Mucosa of rectum (tissue), 2 donors: ENCODE data around the gene PACSIN3.

Experiments
- H3K27ac ChIP-seq, 2 donors: one replicate each; pipeline ENCODE4 v1.7.0; 2013; ENCODE audit warnings: inconsistent platforms in 2 of 2, low read depth in 2 of 2, low read length in 2 of 2
- H3K27me3 ChIP-seq, 2 donors: one replicate each; pipeline ENCODE4 v1.7.0; 2013; ENCODE audit warnings: low read length in 2 of 2; ENCODE audit not compliant: control insufficient read depth in 2 of 2, insufficient read depth in 2 of 2
- H3K36me3 ChIP-seq, 2 donors: one replicate each; pipeline ENCODE4 v1.7.0; 2013; ENCODE audit warnings: low read length in 2 of 2; ENCODE audit not compliant: control insufficient read depth in 2 of 2, insufficient read depth in 2 of 2
- H3K4me1 ChIP-seq, 2 donors: one replicate each; pipeline ENCODE4 v1.7.0; 2013; ENCODE audit warnings: low read length in 2 of 2, mild to moderate bottlenecking in 1 of 2; ENCODE audit not compliant: control insufficient read depth in 2 of 2, insufficient read depth in 2 of 2
- H3K4me3 ChIP-seq, 2 donors: one replicate each; pipeline ENCODE4 v1.7.0; 2013; ENCODE audit warnings: low read length in 2 of 2
- H3K9ac ChIP-seq, 2 donors: one replicate each; pipeline ENCODE4 v1.7.0; 2013; ENCODE audit warnings: low read length in 2 of 2, low read depth in 1 of 2, mild to moderate bottlenecking in 1 of 2
- H3K9me3 ChIP-seq, 2 donors: one replicate each; pipeline ENCODE4 v1.7.0; 2013; ENCODE audit warnings: low read length in 2 of 2; ENCODE audit not compliant: control insufficient read depth in 2 of 2
- donor health status: healthy.
- donor health status: Normal muscosa, but diverticular disease.

Gene PACSIN3

DNA sequence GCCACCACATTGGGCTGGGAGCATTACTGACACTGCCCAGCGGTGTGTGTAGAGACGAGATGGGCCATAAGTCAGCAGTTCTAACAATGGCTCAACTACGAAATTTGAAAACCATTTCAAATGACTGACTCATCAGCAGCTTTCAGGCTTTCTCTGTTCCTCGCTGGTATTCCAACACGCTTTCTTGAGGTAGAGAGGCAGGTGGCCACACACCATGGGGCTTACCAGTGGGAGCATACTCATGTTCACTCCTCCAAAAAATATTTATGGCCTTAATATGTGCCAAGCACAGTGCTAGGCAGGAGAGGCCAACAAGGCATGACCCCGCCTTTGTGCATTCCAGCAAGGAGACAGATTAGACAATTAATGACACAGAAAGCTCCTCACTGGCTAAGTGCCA is 29.9 kb downstream of the PACSIN3 start:
- Histone ChIP-seq H3K9me3 (no peaks in the 10 kb centered on the region), H3K4me3 (no peak overlapping the region), H3K27me3 (no peaks in the 10 kb centered on the region), H3K36me3 (peaks cover 0 to 9% of the 10 kb centered on the region in 2 donors), H3K9ac (no peak overlapping the region), H3K27ac (no peak overlapping the region), H3K4me1 (peaks cover 16 to 17% of the 10 kb centered on the region in 2 donors)

DNA sequence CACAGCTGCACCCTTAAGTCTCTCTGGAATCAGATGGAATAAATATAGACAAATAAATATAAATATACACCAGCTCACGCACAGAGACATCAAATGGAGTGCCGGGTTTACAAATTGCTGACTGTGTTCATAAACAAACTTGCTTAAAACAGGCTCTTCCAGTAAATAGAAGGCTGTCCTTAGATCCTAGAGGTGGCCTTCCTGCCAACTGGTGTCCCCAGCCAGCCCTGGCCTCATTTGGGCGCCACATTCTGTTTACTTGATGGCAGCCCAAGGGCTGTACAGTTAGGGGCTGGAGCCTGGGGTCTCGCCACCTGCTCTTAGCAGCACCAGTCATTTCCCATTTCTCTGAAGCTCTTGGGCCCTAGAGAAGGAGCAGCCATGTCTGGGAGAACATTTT is 30.4 kb downstream of the PACSIN3 start:
- Histone ChIP-seq H3K27me3 (no peaks in the 10 kb centered on the region), H3K4me3 (no peak overlapping the region), H3K9me3 (no peaks in the 10 kb centered on the region), H3K9ac (no peak overlapping the region), H3K4me1 (peaks cover 16 to 17% of the 10 kb centered on the region in 2 donors), H3K36me3 (peaks cover 0 to 9% of the 10 kb centered on the region in 2 donors), H3K27ac (no peak overlapping the region)

DNA sequence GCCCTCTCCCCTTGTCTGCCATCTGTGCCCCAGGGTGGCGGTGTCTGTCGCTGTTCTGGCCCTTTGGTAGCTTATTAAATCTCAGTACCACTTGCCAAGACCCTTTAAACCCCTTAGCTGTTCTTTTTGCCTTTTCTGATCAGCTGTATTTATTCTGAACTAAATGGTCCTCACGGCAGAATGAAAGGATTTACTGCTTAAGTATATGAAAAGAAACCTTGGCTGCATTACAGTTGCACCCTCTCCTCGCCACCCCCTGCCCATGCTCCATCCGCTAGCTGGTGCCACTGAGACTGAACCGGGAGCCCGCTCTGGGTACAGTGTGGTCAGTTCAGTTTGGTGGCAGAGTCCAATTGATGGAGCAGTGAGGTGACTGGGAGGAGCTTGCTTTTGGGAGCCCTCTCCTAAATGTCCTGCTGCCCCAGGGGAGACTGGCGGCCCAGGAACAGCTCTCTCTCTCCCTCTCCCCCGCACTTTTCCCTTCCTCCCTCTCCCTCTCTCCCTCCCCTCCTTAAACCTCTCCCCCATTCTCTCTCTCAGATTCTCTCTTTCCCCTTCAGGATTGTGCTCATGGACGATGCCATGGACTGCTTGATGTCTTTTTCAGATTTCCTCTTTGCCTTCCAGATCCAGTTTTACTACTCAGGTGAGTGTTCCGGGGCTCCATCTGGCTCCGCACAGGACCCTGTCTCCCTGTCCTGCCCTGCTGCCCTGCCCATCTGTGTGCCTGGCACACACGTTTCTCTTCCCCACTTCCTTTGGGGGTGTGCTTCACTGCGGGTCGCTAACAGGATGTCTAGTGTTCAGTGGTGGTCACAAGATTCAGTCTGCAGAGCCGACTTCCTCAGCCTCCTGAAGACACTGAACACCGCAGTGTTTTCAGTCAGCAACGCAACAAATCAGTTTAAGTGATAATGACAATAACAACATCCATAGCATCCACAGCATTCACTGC is 31.3 kb downstream of the PACSIN3 start:
- H3K4me3 ChIP-seq, result no peak overlapping the region
- peaks cover 0 to 9% of the 10 kb centered on the region in 2 donors for H3K36me3 ChIP-seq
- H3K9ac ChIP-seq, result no peak overlapping the region
- H3K4me1 ChIP-seq, result peaks cover 16 to 17% of the 10 kb centered on the region in 2 donors
- H3K27me3 ChIP-seq, result no peaks in the 10 kb centered on the region
- no peaks in the 10 kb centered on the region for H3K9me3 ChIP-seq
- H3K27ac ChIP-seq, result peak overlapping the region in 1 of 2 donors; percentile 38

DNA sequence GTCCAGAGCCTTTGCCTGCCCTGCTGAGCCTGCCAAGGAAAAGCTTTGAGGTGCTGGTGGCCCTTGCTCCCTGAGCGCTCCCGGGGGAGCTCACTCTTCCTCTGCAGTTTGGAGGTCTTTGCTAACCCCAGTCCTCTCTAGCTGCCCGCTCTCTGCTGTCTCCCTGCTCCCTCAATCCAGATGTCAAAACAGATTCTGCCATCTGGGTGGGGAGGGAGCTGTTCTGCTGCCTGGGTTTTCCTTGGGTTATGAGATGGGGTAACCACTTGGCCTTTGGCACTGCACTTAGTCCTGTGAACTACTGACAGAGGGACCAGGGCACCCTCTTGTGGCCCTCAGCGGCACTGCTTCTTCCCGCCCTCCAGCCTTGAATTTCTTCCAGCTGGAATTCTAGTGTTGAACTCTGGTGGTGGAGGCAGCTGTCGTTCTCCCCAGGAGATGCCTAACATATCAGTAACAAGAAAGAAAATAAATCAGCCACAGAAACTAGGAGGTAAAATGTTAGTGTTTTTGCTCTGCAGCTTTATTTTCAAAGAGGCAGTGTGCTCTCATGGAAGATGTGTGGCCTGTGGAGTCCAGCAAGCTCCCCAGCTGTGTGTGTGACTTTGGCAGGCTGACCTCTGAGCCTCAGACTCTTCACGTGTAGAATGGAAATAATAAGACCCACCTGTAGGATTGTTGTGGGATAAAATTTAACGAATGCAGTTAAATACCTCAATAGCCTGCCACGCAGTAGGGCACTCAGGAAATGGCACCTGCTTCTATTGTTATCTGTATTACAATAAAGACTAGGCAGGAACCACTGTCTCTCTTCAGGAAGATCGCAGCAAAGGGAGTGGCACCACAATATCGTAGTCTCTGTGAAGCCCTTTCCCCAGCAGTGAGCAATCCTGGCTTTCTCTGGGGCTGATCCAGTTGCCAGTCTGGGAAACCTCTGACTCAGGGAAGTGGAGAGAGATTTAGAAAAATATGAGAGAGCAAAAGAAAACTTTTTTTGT is 33.0 kb downstream of the PACSIN3 start:
- Histone ChIP-seq H3K9me3 (no peaks in the 10 kb centered on the region), H3K9ac (peak overlapping the region; percentile 24 to 27), H3K4me1 (peaks cover 16 to 17% of the 10 kb centered on the region in 2 donors), H3K4me3 (no peak overlapping the region), H3K36me3 (peaks cover 0 to 9% of the 10 kb centered on the region in 2 donors), H3K27me3 (no peaks in the 10 kb centered on the region), H3K27ac (peak overlapping the region; percentile 2 to 58)

DNA sequence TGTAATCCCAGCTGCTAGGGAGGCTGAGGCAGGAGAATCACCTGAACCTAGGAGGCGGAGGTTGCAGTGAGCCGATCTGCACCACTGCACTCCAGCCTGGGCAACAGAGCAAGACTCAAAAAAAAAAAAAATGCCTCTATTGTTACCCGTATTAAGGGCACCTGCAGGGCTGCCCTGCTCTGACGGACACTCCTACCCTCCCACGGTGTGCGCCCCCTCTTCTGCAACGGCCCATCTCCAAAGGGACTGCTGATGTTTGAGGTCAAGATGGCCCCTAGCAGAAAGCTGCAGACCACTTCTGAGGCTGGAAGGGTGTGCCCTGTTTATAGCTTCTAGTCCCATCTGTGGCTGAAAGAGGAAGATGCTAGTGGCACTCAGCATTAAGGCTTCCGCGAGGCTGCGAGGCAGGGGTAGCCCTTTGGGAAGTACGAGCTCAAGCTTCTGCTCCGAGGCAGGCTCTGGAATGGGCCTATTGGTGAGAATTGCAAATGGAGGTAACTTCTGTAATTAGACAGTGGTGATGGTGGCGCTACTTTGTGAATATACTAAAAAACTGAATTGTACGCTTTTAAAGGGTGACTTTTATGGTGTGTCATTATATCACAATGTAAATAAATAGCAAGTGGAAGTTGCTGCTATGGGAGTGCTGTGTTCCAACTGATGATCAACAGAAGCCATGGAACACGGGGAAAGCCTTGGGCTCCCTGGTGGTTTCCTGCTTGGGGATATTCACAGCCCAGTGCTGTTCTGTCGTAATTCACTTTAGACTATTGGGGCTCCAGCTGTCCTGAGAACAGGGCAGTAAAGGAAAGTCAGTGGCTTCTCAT is 33.9 kb downstream of the PACSIN3 start:
- H3K4me1 ChIP-seq, result peaks cover 16 to 17% of the 10 kb centered on the region in 2 donors
- H3K9me3 ChIP-seq, result no peaks in the 10 kb centered on the region
- H3K9ac ChIP-seq, result peak overlapping the region; percentile 24 to 27
- H3K36me3 ChIP-seq, result peaks cover 0 to 6% of the 10 kb centered on the region in 2 donors
- H3K4me3 ChIP-seq, result no peak overlapping the region
- H3K27ac ChIP-seq, result peak overlapping the region; percentile 2 to 58
- H3K27me3 ChIP-seq, result no peaks in the 10 kb centered on the region

DNA sequence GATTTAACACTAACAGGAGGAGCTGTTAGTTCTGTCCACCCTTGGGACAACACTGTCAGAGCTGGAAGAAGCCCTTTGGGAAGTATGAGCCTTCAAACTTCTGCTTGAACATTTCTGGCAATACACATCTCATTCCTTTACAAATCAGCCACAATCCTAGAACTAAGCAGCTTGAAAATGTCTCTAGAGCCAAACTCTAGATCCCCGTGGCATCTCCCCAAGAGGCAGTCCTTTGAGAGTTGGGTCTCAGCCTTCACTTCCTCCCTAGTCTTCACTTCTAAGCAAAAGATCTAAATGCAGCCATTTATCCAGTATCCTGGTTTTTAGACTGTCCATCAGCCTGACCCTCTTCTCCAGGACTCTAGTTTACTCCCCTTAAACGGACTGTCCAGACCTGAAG is 36.5 kb downstream of the PACSIN3 start:
- H3K9ac ChIP-seq, result no peak overlapping the region
- no peak overlapping the region for H3K4me3 ChIP-seq
- H3K27ac ChIP-seq, result no peak overlapping the region
- no peaks in the 10 kb centered on the region for H3K27me3 ChIP-seq
- no peaks in the 10 kb centered on the region for H3K9me3 ChIP-seq
- H3K4me1 ChIP-seq, result peaks cover 16 to 17% of the 10 kb centered on the region in 2 donors
- no peaks in the 10 kb centered on the region for H3K36me3 ChIP-seq

DNA sequence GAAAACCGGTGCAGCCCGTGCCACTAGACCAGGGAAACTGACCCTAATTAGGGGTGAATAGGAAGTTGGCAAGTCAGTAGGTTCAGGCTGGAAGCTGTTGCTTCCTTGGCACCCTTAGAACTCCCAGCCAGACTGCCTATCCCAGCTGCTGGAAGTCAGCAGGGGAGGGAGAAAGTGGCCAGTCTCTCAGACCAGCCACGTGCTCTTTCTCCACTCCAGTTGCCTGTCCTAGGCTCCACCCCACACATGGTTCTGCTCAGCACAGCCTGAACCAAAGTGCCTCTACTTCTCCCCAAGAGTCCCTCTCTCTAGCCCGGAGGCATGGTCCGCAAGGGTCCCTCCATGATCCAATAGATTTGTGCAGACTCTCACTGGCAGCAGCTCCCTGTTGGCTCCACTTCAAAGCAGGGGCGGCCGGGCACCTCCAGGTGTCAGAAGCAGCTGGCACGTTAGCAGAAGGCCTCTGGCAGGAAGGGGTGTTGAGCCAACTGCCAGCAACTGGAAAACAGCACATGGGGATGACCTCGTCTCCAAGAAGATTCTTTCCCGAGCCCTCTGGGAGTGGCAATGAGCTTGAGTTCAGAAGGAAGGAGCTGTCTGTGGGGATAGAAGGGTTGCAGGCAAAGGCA is 37.2 kb downstream of the PACSIN3 start:
- no peak overlapping the region for H3K27ac ChIP-seq
- H3K4me1 ChIP-seq, result peaks cover 16 to 17% of the 10 kb centered on the region in 2 donors
- H3K36me3 ChIP-seq, result no peaks in the 10 kb centered on the region
- no peaks in the 10 kb centered on the region for H3K9me3 ChIP-seq
- no peak overlapping the region for H3K9ac ChIP-seq
- no peak overlapping the region for H3K4me3 ChIP-seq
- H3K27me3 ChIP-seq, result no peaks in the 10 kb centered on the region

DNA sequence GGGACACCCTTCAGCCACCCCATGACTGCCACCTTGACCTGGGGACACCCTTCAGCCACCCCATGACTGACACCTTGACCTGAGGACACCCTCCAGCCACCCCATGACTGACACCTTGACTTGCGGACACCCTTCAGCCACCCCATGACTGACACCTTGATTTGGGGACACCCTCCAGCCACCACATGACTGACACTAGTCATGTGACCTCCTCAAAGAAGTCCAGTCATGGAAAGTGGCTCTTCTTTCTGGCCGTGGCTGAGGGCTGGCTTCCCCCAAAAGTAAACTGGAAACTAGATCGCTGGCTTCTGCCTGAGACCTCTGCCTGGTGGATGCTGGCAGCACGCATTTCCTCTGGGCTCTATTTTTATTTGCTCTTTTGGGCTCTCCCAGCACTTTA is 38.0 kb downstream of the PACSIN3 start:
- H3K27me3 ChIP-seq, result no peaks in the 10 kb centered on the region
- H3K4me3 ChIP-seq, result no peak overlapping the region
- no peaks in the 10 kb centered on the region for H3K9me3 ChIP-seq
- peaks cover 12% of the 10 kb centered on the region in 2 donors for H3K4me1 ChIP-seq
- no peaks in the 10 kb centered on the region for H3K36me3 ChIP-seq
- H3K9ac ChIP-seq, result no peak overlapping the region
- H3K27ac ChIP-seq, result no peak overlapping the region

DNA sequence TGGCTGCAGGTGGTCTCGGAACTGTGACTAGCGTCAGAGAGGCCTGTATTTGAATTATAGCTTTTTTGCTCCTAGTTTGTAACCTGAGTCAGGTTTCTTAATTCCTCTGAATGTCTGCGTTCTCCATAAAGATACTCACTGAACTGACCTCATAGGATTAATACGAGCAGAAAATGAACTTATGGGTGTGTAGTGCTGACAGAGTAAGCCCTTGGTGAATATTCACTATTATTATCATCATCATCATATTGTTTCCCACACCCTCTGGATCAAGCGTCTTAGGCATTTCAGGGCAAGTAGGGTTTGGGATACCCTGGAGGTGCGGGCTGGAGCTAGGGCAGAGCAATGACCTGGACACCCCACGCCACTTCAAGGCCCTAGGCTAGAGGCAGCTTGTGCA is 38.6 kb downstream of the PACSIN3 start:
- H3K27ac ChIP-seq, result no peak overlapping the region

More for the DNA sequence above, 38.6 kb downstream of the PACSIN3 start:
- Histone ChIP-seq H3K9me3 (no peaks in the 10 kb centered on the region), H3K9ac (no peak overlapping the region), H3K4me1 (peaks cover 6% of the 10 kb centered on the region in 2 donors), H3K4me3 (no peak overlapping the region), H3K36me3 (no peaks in the 10 kb centered on the region), H3K27me3 (no peaks in the 10 kb centered on the region)
